GM18505 (cell line): ENCODE results near the gene PXDC1.

Source experiments
- ATAC-seq: cut with Tn5 transposase; IDR thresholded peaks from one replicate; pipeline ENCODE4 v1.9.1; 2021; ENCODE audit not compliant: unreplicated experiment
- POLR2A ChIP-seq: IDR thresholded peaks from 4 replicates; pipeline ENCODE4 v1.6.1; 2011; ENCODE audit warnings: borderline replicate concordance; ENCODE audit not compliant: insufficient read depth, insufficient read length; ENCODE audit errors: extremely low read depth

Gene PXDC1

DNA sequence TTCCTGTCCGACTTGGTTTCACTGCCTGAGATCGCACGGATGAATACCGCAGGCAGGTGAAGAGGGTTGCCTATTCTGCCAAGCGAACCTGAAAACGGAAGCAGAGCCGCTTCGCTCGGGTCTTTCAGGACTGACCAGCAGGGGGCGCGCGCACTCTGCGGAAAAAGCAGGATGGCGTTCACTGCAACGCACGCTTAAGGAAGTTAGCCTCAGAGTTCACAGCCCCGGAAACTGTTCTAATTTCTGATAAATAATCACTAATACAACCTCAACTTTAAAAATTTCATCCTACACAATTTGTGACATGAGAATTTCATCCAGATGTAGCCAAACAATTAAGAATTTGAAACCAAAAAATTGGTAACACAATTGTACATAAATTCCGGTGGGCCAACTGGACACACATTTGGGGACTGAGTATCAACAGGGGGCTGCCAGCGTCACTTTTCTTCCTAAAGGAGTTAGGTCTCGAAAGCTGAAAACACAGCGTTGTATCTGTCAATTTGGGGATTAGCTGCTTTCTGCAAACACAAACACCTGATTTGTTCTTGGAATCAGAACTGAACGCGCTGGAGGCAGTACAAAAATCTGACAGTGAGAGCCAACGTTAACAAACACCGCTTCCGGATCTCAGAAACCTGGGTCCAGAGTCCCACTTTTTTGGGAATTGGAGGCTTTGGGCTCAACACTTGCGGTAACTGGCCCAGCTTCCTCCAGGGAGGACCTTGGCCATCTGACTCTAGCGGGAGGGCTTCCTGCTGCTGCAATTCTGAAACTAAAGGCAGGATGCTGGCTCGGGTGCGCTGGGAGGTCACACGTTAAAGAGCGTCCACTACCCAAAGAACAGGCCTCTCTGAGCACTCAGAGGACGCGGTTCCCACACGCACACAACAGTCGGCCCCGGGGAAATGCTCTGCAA, 8.8 kb downstream of the PXDC1 start:
- peak; percentile 27 for TF ChIP-seq POLR2A
- no peak for ATAC-seq

DNA sequence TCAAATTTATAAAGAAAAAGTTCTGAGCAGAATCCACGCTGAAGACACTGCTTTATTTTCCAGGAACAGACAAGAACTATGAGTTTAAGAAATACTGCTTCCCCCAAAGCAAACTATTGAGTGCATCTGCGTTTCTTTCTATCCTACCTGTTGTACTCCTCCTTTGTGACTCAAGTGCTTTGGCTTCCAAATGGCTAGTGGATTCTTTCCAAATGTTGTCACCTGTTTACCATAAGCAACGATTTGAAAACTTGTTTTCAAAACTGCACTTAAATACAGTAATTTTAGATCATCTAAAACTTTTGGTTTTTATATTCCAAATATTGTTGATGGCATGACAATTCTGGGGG, 9.5 kb downstream of the PXDC1 start:
- TF ChIP-seq POLR2A, result no peak
- no peak for ATAC-seq

DNA sequence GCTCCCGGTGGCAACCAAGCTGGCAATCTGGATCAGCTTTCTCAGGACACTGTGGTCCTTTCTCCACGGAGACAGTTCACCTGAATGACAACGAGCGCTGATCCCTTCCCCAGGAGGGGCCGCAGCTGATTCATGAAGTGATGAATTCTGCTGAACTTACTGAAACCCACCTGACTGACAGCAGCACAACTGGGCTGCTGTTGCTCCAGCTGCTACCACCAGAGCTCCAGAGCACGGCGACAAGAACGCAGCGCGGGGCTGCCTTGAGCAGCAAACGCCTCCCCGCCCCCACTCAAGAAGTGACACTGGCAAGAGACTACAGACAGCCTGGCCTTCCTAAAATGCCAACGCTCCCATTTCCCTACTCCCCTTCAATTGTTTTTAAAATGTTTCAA, 10.0 kb downstream of the PXDC1 start:
- TF ChIP-seq POLR2A, result no peak
- ATAC-seq, result no peak

DNA sequence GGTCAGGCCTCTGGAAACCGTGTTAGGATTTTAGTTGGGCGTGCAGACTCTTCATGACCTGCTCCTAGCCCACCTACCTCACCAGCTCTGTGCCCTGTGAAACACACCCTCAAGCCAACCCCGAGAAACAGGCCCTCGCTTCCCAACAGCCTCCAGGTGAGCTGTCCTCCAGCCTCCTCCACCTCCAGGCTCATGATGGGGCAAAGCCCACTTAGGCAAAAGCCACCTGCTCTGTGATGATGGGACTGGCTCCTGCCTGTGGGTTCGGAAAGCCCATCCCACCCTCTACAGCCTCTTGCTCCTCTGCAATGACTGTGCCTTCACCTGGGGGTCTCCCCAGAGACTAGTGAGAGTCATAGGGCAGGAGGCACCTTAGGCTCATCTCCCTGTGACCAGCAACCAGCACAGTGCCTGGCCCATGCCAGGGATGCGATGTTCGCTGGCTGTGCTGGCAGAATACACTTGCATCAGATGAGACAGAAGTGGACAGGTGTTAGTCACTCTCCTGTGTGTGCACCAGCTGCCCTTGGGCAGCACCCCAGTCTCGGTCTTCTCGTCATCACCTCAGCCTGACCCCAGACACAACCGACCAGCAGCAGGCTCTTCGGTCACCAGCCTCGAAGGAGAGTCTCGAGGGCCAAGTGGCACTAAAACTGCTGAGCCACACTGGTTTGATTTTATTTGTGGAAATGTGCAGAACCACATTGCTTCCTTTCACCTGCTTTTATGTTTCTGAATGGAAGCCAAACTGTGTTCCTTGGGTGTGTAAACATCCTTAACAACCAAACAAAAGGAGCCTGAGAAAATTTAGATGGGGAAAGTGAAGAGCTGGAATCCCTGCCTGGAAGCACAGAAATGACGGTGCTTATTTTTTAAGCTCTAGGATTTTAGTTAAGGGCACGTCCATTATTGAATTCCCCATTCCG, 10.7 kb downstream of the PXDC1 start:
- no peak for TF ChIP-seq POLR2A
- ATAC-seq, result no peak

DNA sequence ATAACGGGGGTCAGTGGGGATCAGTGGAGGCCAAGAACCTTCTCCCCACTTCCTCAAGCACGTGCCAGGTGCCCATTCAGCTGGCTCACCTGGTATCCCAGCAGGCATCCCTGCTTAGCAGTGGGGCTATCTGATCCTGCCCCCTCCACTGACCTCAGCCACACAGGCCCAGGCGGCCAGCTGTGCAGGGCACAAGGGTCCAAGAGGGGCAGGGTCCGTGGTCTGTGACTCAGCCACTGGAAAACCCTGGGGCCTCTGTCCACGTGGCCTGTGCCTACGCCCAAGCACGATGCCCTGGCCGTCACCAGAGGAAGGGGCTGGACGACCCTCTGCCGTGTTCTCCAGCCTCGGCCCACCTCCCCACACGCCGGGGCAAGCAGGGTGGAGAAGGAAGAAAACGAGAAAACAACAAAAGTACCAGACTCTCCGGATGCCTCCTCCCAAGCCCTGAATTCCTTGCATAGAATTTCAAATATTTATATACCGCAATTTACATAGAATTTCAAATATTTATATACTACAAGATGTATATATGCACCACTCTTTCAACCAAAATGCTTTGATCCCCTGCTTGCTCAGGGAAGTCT, 12.1 kb downstream of the PXDC1 start:
- TF ChIP-seq POLR2A, result no peak

DNA sequence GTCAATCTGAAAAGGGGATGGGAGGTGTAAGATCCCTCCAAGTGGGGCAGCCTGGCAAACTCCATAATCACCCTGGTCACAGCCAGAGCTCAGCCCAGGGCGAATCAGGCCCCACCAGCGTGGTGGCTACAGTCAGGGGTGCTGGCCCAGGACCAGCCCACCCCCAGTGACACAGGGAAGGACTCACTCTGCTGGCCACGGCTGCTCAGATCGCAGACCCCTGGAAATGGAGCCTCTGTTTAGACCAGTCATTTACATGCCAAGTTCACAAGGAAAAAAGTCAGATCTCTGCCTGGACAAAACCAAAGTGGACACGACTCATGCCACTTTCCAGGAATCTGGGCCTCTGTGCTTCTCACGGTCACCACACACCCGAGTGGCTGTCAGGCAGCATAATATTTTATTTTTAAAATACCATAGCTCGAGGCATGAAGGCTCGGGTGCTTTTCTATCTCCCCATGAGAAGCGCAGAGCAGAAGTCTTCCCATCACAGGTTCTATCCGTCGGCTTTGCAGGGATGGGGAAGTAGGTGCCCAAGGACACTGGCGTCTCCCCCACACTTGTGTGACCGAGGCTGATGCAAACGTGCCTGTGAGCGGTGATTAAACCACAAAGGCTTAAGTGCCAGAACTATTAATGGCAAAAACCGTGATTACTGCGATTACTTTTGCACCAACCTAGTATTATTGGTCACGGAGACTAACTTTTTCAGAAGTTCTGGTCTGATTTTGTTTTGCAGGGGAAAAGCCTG, 13.0 kb downstream of the PXDC1 start:
- no peak for ATAC-seq
- TF ChIP-seq POLR2A, result no peak

More for the DNA sequence above, 12.1 kb downstream of the PXDC1 start:
- ATAC-seq, result no peak

DNA sequence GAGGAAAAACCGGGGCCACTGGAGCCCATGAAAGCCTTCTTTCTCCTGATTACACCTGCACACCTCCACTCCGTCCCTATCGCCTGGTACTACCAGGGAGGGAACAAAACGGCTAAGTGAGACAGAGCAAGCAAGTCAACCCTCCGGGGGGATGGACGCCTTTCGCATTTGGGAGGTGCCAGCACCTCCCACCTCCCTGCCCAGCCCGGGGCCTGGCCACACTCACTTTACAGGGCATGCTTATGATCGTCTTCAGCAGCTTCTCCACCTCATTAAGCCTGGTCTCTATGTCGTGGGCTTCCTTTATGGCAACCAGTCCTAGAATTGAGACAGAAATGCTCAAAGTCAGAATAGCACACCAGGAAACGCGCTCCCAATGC, 13.7 kb downstream of the PXDC1 start:
- TF ChIP-seq POLR2A, result no peak

DNA sequence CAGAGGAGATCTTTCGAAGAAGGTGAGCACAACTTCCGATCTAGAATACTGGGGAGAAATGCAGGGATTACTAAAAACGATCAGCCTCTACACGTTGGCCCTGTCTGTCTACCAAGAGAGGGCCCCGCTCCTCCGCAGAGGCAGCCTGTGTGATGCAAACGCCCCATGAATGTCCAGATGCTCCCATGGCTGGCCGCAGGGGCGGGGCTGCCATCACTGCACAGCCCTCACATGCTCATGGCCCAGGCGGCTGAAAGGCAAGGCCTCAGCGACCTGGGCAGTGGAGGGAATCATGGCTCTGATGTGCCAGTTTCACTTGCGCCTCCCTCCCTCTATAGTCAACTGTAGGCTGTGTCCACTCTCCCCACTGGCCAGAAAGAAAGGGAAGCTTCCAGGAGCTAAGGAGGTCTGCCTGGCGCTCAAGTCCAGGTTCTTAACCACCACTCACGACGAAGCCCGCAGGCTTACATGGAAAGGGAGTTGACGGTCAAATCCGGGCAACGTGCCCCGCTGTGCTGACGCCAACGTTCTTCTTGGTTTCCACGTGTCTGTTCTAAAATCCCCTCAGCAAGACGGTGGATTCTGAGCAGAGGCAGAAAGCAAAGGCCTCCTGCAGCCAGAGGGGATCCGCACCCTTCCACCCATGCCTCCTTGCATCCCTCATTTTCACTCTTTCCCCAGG, 14.2 kb downstream of the PXDC1 start:
- no peak for ATAC-seq

More for the DNA sequence above, 13.7 kb downstream of the PXDC1 start:
- ATAC-seq, result no peak

DNA sequence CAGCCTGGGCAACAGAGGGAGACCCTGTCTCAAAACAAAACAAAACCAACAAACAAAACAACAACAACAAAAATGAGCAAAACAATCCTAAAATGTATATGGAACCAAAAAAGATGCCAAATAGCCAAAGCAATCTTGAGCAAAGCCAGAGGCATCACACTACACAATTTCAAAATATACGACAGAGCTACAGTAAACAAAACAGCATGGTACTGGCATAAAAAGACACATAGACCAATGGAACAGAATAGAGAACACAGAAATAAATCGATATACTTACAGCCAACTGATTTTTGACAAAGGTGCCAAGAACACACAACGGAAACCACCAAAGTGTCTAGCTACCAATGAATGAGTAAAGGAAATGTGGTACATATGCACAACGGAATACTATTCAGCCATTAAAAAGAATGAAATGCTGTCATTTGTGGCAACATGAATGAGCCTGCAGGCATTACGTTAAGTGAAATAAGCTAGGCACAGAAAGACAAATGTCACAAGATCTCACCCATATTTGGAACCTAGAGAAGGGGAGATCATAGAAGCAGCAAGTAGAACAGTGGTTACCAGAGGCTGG, 16.4 kb downstream of the PXDC1 start:
- no peak for ATAC-seq
- TF ChIP-seq POLR2A, result no peak

More for the DNA sequence above, 14.2 kb downstream of the PXDC1 start:
- no peak for TF ChIP-seq POLR2A

DNA sequence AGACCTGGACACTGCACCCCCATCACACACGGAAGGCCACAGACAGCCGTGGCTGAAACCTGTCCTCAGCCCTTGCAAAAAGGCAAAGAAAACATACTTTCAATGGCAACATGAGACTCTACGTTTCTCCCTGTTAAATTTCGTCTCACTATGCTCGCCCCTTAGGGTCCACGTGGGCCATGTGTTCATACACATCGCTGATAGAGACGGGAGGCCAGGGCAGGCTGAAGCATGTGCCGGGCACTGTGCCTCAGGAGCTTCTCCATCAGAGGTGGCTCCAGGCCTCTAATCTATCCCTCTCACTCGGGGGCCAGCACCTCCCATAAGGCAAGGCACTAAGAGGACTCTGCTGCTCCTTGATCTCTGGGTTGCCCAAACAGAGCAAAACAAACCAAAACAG, 17.5 kb downstream of the PXDC1 start:
- no peak for ATAC-seq
- TF ChIP-seq POLR2A, result no peak

DNA sequence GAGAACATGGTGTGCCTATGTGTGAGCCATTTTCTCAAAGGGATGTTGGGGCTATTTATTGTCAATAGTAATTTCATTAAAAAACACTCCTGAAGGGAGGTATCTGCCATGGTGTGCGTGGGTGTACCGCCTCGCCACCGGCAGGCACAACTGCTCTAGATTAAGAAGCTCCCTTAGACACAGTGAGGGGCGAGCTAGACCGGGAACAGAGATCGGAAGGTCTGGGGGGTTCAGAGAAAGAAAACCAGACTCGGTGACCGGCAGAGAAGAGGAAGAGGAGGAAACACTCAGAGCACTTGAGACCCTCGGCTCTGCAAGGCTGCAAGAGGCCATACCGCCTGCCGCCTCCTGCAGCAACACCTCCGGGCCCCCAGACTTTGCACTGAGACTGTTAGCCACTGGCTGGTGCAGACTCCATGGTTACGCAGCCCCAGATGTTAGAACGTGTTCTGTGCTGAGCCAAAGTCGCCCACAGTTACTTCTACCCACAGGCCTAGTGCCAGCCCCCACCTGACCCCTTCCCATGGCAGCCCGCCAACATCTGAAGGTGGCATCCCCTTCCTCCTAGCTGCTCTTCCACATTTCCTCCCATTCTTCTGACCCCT, 18.1 kb downstream of the PXDC1 start:
- ATAC-seq, result no peak
- no peak for TF ChIP-seq POLR2A
